Fibroblast of skin of back (primary cell): ENCODE data around the gene XDH.
A peak's percentile ranks its signal among the peaks of the same experiment; 100 is the strongest.

Source experiments
- DNase-seq: peaks from one replicate; pipeline ENCODE4 v3.0.0-alpha.2; 2013

The XDH gene

DNA sequence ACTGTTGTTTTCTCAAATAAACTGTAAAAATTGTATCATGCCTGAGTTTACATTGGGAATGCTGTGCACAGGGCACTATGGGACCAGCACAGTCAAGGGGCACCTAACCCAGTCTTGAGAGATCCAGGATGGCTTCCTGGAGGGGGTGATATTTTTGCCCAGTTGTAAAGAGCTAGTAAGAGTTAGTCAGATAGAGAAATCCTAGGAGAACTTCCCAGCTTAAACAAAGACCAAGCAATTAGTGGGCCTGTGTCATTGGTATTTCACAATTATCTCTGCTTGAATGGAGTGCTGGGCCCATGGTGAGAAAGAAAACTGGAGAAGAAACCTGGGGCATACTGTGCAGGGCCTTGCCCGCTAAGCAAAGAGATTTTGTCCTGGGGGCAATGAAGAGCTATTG is 12.2 kb downstream of the XDH start:
- DNase-seq = peak; percentile 20

DNA sequence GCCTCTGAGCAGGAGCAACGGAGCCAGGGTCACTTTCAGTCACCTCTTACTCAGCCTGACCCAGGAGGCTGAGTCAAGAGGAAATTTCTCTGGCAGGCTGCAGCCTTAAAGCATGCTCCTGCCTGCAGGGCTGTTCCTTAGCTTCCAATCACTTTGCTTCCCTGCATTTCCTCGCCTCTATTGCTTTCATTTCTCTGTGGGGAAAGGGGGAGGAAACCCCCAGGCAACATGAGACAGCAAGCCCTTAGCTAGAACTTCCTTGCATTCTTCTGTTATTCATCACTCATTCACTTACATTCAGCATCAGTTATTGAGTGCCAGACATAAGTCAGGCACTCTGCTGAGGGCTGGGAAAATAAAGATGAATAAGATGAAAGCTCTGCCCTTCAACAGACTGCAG is 13.0 kb downstream of the XDH start:
- peak; percentile 99 for DNase-seq

DNA sequence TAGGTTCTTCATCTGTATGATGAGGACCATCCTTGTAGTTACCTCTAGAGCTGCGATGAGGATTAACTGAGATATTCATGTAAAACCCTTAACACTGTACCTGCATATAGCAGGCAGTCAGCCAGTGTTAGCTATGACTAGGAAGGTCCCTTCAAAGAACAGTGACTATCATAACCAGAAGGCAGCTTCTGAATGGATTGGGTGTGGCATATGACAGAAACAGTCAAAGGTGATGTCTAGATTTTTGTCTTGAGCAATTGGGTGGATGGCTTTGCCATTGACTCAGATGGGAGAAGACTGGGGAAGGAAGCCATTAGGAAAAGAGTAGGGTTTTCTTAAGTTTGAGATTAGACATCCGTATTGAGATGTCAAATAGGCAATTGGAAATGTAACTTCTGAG is 15.7 kb downstream of the XDH start:
- no peak for DNase-seq

DNA sequence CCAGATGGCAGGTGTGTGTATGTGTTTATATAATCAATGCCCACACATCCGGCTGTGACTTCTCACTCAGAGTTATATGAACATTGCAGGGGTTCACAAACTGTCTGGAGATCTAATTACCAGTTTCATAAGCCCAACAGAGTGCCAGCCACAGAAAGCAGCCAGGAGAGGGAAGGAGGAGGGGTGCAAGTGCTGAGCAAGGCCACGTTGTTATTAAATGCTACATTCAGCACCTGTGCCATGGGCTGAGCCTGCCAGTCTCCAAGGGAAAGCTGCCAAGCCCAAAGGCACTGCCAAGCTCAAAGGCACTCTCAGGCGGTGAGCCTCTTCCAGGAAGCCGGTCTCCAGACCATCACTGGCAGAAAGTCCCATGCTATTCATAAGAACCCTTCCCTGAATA is 17.4 kb downstream of the XDH start:
- DNase-seq = no peak

DNA sequence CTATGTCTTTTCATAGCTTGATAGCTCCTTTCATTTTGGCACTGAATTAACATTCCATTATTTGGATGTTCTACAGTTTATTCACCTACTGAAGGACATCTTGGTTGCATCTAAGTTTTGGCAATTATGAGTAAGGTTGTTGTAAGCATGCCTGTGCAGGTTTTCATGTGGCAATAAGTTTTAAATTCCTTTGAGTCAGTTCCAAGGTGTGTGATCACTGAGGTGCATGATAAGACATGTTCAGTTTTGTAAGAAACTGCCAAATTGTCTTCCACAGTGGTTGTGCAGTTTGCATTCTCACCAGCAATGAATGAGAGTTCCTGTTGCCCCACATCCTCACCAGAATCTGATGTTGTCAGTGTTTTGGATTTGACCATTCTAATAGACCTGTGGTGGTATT is 24.2 kb downstream of the XDH start:
- DNase-seq = no peak

DNA sequence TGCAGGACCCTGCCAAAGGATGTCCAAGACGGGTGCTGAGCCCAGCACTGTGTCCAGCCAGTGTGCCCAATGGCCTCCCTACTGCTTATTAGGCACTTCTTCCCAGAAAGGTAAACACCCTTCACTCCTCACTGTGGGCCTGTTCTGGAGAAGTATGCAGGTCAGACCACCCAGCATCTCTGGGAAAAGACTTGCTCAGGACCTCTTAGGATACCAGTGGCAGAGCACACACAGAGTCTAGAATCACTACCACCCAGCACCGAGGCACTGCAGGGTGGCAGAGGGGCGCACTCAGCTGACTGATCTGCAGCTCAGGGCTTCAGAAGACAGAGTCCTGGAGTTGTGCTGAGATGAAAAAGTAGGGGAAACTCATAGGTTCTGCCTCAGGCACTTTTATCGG is 25.8 kb downstream of the XDH start:
- no peak for DNase-seq

DNA sequence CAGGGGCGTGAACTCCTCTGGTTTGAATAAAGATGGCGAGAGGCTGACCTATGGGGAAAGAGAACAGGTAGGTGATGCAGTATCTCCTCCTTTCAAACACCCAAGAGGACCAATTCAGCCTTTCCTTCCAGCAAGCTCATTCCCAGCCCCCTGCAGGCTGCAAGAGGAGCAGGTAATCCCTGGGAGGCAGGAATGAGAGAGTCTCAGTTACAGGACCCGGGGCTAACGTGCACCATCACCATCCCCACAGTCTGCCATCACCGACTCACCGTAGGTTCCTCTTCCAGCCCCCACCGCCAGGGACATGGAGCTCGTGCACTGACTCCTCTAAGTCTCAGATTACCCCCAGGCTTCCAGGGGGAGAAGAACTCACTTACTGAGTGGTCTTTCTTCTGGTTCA is 26.7 kb downstream of the XDH start:
- no peak for DNase-seq

DNA sequence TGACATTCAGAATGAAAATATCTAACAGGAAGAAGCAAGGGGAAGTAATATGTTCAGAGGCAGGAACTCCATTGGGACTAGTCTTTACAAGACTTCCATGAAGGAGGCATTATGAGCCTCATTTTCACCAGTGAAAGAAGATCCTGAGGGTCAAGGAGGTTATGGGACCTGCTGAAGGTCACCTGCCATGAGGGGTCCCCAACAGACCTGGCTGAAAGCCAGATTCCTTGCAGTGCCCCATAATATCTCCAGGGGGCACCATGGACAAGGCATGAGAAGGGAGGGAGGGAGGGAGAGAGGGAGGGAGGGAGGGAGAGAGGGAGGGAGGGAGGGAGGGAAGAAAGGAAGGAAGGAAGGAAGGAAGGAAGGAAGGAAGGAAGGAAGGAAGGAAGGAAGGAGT is 27.9 kb downstream of the XDH start:
- no peak for DNase-seq

DNA sequence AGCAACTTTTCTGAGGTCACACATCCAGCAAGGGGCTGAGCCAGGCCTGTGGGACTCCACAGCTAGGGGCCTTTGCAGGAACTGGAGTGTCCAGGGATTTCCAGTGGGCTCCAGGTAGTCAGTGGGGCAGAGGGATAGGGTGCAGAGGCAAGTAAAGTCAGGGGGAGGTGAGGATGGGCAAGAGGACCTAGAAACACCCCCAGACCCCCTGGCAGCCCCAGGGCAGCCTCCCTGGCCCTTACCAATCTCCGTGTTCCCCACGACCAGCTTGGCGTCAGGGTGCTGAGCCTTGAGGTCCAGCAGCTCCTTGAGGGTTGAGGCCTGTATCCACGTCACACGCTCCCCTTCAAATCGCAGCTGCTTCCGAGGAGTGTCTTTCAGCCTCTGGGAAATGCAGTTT is 28.4 kb downstream of the XDH start:
- DNase-seq = no peak

DNA sequence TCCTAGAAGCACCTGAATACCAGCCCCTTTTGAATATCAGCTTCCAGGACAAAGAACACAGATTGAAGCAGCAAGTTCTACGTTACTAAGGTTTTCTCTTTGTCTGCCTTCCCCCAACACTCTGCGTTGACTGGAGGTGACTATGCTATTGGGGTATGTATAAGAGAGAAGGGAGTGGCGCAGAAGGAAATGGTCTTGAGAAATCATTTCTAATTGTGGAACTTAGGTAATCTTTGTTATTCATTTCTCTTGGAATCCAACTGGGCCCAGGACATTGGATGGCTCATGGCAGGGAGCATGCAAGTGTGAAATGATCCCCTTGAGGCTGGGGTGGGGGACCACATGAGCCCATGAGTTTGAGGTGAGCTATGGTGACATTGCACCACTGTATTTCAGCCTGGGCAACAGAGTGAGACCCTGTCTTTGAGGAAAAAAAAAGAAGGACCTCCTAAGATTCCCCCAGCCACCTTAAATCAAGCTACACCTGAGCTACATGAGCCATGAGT is 29.7 kb downstream of the XDH start:
- peak; percentile 94 for DNase-seq

DNA sequence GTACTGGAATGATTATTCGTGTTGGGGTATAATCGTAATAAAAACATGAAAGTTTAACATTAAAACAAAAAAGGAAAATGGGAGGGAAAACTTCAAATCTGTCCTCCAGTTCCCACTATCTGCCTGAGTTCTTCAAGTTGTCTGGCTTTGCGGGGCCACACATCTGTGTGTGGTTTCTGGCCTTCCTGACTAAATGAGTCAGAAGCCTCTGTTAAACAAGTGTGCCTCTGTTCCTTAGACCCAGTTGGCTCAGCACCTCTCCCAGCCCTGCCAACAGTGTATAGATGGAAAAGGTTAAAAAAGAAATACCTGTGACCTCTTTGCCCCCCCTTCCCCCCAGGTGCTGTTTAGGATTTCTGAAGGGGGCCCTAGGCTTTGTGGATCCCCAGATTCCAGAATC is 30.2 kb downstream of the XDH start:
- DNase-seq = peak; percentile 87

DNA sequence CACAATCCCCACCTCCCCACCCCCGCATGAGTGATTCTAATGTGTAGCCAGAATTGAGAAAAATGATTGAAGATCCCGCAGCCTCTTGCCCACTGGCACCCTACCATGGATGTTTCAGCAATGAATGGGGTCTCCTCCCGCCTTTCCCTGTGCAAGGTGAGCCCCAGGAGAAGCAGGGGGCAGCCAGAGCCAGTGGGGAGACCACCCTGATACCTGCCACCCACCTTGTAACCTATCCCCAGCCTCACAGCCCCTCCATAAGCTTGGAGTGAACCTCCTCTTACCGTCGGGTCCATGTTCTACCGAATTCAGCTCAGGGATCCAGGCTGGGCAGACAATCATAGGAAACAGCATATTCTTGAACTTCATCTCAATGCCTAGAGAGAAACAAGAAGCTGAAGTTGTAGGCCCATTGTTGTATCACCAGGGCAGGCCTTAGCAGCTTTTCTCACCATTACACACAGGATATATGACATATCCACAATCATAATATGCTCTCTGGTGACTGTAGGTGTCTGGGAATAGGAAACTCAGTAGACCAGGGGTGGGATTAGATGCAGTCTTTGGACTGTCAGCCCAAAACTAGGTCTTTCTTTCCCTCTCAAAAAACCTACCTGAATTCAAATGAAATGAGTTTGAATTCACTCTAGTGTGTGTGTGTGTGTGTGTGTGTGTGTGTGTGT is 30.9 kb downstream of the XDH start:
- DNase-seq = peak; percentile 59

DNA sequence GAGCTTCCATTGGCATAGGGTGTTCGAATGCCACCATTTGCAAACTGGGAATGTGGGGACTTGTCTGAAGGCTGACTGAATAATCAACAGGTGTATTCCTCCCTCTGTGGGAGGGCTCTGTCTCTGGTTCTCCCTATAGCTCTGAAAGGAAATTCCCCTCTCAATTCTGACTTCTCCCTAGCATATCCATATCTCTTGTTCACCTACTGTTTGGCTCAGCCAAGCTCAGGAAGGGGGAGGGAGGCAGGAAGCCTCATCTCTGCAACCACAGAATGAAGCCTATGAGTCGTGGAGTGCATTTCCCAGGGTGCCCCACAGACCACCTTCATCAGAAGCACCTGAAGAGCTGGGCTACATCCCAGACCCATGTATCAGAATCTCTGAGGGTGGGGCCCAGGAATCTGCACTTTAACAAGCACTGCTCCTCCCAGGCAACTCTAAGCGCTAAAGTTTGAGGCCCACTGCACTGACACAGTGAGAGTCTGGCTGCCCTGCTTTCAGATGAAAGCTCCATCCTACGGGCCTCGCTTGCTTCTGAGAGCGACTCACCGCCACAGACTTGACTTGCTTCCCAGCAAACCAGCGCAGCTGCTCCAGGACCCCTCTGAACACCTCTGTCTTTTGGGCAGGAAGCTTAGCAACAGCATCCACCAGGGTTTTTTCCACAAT is 32.0 kb downstream of the XDH start:
- peak; percentile 31 for DNase-seq

DNA sequence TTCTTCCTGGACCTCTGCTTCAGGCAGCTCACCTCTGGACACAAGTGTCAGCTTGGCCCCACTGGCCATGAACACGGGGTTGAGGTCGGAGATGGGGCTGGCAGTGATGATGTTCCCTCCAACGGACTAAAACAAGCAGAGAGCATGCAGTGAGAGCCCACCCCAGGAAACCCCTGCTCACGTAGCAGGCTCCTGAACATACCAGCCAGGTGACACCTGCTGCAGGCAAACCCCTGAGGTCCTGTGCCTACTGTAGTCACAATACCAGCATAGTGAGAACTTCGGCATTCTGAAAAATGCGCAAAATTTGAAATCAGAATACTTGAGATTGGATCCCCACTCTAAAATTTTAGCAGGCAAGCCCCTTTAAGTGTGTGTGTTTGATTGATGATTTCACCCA is 32.9 kb downstream of the XDH start:
- no peak for DNase-seq

DNA sequence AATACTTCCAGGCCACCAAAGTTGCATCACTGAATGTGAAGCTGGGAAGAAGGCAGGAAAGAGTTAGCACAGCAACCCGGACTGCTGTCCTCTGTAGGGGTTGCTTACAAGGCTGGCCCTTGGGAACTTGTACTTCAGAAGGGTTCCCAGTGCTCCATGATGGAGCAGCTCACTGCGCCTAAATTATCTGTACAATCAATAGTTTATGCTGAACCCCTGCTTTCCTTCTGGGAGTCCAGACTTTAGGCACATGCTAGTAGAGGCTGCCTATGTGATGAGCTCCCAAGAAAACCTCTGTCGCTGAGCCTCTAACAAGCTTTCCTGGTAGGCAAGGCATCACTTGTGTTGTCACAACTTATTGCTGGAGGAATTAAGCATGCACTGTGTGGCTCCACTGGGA is 34.3 kb downstream of the XDH start:
- DNase-seq = no peak

DNA sequence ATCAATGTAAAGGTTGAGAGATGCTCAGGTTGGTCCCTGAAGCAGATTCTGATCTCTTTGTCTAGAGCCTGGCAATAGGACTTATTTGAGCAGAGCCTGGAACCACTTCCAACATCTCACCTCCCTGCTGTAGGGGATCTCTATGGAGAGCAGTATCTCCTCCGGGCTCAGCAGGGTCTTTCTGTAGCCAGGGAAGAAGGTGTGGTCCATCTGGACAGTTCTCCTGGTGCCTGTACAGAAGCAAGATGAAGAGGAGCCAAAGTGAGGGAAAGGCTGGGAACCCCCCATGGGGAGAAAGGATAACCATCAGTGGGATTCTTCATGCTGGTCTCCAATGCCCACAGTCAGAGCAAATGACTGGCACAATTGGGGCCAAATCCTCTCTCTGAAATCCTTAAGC is 34.8 kb downstream of the XDH start:
- no peak for DNase-seq

DNA sequence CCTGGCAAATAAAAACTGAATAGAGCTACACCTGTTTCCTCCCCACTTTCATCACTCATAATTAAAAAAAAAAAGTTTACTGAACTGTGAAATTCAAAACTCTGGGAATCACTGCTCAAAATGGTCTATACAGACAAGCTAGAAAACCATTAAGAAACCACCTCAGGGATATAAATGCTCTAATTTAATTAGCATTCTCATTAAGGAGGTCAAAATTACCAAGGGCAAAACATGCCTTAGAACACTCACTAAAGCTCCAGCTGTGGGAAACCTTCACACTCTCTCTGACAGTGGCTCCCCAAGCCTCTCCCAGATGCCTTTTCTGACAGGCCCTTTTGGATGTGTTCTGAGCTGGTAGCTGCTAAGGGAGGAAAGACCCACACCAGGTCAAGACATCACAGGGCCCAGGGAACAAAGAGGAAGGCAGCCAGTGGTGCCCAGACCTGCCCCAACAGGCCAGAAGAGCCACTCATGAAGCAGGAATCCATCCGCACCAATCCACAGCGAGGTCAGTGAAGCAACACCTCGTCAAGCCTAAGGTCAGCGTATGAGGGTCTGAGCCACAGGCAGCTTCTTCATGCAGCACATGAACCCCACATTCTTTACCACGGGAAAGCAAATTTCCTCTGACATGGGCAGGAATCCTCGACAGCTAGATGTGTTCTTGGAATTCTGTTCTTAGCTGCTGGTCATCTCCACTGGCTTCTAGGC is 35.6 kb downstream of the XDH start:
- no peak for DNase-seq

DNA sequence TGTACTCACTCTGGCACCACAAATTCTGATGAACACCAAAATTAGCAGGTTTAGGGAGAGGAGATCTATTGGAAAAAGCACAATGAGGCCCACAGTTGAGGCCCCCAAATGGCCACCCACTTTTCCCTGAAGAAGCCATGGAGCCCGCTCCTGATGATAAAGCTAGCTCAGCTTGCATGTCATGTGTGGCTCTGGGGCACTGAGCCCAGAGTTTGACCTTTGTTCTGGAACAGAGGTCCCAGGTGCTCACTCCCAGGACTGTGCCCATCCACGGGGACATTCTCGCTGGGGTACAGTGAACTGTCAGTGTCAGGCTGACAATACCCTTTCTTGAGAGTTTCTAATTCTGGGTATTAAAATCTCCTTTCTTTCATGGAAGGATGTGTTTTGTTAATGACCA is 36.2 kb downstream of the XDH start:
- DNase-seq = no peak

DNA sequence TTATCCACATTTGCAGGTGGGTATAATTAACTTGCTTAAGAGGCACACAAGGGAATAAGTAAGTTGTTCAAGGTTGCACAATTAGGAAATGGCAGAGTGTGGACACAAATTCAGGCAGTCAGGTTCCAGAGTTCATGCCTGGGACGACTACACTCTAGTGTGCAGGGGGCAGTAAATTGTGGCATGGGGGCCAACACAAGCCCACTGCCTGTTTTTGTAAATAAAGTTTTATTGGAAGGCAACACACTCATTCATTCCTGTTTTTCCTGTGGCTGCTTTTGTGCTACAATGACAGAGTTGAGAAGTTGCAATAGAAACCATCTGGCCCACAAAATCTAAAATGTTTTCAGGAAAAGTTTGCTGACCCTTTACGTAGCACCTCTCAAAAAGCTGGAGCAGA is 41.4 kb downstream of the XDH start:
- DNase-seq = no peak

DNA sequence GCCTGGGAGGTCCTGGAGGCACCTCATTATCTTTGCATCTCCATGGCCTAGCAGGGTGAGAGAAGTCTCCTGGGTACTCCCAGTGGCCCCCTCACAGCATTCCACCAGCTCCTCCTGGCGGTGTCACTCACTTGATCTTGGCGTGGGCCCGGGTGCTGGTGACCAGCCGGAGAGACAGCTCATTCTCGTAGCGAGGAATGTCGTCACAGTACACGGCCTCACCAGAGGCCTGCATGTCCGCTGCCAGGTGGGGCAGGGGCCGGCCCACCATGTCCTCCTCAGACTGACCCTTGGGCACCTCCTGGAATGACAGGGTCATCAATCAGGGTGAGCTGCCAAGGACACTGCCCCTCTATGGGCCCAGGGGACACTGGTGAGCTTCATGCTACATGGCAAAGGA is 42.4 kb downstream of the XDH start:
- no peak for DNase-seq

DNA sequence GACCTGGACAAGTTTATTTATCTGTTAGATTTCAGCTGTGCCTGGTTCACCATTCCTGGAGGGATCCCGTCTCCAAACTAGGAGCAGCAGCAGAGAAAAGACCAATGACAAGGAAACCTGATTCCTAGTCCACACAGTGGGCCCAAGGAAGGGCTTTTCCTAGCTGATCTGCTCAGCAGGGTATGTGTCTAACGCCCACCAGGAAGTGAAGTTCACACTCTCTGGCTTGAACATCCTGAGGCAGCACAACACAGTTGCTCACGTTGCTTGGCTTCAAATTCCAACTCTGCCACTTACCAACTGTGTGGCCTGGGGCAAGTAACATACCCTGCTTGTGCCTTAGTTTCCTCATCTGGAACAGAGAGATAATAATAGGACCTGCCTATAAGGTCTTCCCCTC is 42.9 kb downstream of the XDH start:
- no peak for DNase-seq

DNA sequence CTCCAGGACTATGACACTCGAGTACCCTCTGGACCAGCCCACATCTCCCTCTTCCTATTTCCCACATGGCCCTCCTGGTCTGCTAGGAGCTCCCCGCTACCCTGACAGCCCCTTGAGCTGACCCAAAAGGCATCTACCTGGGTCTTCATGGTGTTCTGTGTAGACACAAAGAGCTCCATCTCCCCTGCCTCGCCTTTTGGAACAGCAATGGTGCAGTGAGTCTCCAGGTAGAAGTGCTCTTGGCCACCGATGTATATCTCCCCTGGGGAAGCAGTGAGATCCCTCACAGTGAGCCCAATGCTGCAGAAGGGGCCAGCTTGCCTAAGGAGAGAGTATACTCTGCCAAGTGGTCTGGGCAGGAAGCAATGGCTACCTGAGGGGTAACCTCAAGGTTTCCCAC is 47.8 kb downstream of the XDH start:
- DNase-seq = no peak

DNA sequence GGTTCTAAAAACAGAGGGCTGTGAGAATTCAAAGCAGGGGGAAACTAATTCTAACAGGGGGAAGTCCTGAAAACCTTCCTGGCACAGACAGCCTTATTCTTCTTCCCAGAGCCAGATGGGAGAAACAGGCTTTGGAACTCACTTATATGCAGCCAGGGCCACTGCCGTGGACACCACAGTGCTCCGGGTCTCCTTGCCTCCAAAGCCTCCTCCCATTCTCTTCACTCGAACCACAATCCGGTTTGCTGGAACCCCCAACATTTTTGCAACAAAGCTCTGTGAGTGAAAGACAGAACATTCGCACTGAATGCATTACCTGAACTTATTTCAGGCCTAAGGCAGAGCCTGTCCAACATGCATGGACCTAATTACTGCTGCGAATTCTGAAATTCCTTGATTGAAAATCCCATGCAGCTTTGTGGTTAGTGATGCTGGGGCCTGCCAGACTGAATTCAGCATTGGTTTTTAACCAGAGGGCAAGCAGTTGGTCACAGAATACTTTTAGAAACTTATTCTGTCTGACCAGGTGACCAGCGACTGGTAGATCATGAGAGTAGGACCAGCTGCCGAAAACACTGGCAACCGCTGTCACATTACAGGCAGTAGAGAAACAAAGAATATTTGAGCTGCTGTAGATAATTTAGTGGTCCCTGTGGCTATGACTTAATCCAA is 48.6 kb downstream of the XDH start:
- no peak for DNase-seq
